B cell (primary cell): ENCODE results near the gene CEACAM20. TPM values are rescaled to one million over a fixed set of nuclear protein-coding genes. Genes with fewer than 3 reads are reported as not detected.

Experiments used
- ATAC-seq: fragments of 200-7000 bp; cut with Tn5 transposase; one replicate; pipeline ENCODE4 v1.10.0; 2021; ENCODE audit warnings: low read depth, mild to moderate bottlenecking, moderate number of reproducible peaks, moderate library complexity
- CTCF ChIA-PET: fragments of 350-600 bp; sonication (Branson Sonifier 250); formaldehyde crosslinking; loops from one replicate; lab custom pipeline; 2021; ENCODE audit warnings: antibody characterized with exemption, inconsistent platforms; lab: Charles Lee
- POLR2A ChIA-PET: fragments of 350-600 bp; sonication (Branson Sonifier 250); formaldehyde crosslinking; loops from one replicate; lab custom pipeline; 2021; ENCODE audit warnings: antibody characterized with exemption; lab: Charles Lee
- DNase-seq: peaks from one replicate; pipeline ENCODE4 v3.0.0; 2013
- H2AFZ ChIP-seq: 2 replicates; pipeline ENCODE4 v1.6.1; 2012; ENCODE audit warnings: mild to moderate bottlenecking, low read depth, low read length; ENCODE audit not compliant: insufficient read depth, poor library complexity, severe bottlenecking
- H3K27ac ChIP-seq, 2 donors: 1 replicate in 1 of 2; 2 replicates in 1 of 2; pipeline ENCODE4 v1.5.1; 2012 to 2013; ENCODE audit warnings: low read length in 2 of 2, mild to moderate bottlenecking in 2 of 2, moderate library complexity in 1 of 2
- H3K27me3 ChIP-seq, 4 experiments: fragments of 200-600 bp in 1 of 4; sonication (generic) in 1 of 4; replicated peaks in 1 of 4; 1 replicate in 2 of 4; 2 replicates in 2 of 4; pipeline versions ENCODE4 v1.6.1 to v1.7.0; 2013 to 2016; ENCODE audit warnings: low read length in 3 of 4, mild to moderate bottlenecking in 2 of 4, mixed read lengths in 1 of 4, moderate library complexity in 1 of 4; ENCODE audit not compliant: insufficient read depth in 4 of 4, control insufficient read depth in 3 of 4; ENCODE audit errors: control extremely low read depth in 1 of 4
- H3K36me3 ChIP-seq, 2 experiments: replicated peaks in 1 of 2; 1 replicate in 1 of 2; 2 replicates in 1 of 2; pipeline versions ENCODE4 v1.6.1 to v1.7.1; 2013; ENCODE audit warnings: low read length in 1 of 2; ENCODE audit not compliant: insufficient read depth in 2 of 2, control insufficient read depth in 1 of 2; ENCODE audit errors: control extremely low read depth in 1 of 2, extremely low read depth in 1 of 2
- H3K4me1 ChIP-seq, 2 donors: fragments of 200-600 bp in 1 of 2; sonication (generic) in 1 of 2; 1 replicate in 1 of 2; 2 replicates in 1 of 2; pipeline versions ENCODE4 v1.5.1 to v1.6.1; 2013 to 2017; ENCODE audit warnings: low read length in 2 of 2; ENCODE audit not compliant: control insufficient read depth in 2 of 2, insufficient read depth in 2 of 2
- H3K4me2 ChIP-seq: replicated peaks from 2 replicates; pipeline ENCODE3; 2012; ENCODE audit warnings: mild to moderate bottlenecking, low read depth, low read length; ENCODE audit not compliant: poor library complexity, severe bottlenecking
- H3K4me3 ChIP-seq, 5 experiments: fragments of 200-600 bp in 1 of 5; sonication (generic) in 1 of 5; 1 replicate in 3 of 5; 2 replicates in 2 of 5; pipeline versions ENCODE4 v1.5.1 to v1.7.0; 2011 to 2016; ENCODE audit warnings: low read length in 4 of 5, mild to moderate bottlenecking in 4 of 5, low read depth in 2 of 5, control low read depth in 1 of 5, moderate library complexity in 1 of 5; ENCODE audit not compliant: insufficient read depth in 1 of 5; ENCODE audit errors: control extremely low read depth in 1 of 5, extremely low read depth in 1 of 5
- H3K79me2 ChIP-seq: fragments of 200-600 bp; sonication (generic); one replicate; pipeline ENCODE4 v1.6.0; 2016; ENCODE audit warnings: low read length; ENCODE audit not compliant: control insufficient read depth, insufficient read depth
- H3K9ac ChIP-seq: fragments of 200-600 bp; sonication (generic); 2 replicates; pipeline ENCODE4 v1.6.1; 2017; ENCODE audit warnings: mild to moderate bottlenecking, low read length, moderate library complexity
- H3K9me3 ChIP-seq, 3 donors: one replicate each; pipeline versions ENCODE4 v1.6.1 to v1.7.1; 2013; ENCODE audit warnings: low read length in 2 of 3; ENCODE audit not compliant: control insufficient read depth in 2 of 3, insufficient read depth in 1 of 3; ENCODE audit errors: control extremely low read depth in 1 of 3
- H4K20me1 ChIP-seq: 2 replicates; pipeline ENCODE4 v1.6.0; 2012; ENCODE audit warnings: mild to moderate bottlenecking, low read length; ENCODE audit not compliant: insufficient read depth, control insufficient read depth, poor library complexity, severe bottlenecking
- H3K27ac Mint-ChIP-seq: one replicate; pipeline ENCODE4 v1.8.0; 2021; ENCODE audit warnings: mixed read lengths
- H3K27me3 Mint-ChIP-seq: one replicate; pipeline ENCODE4 v1.8.0; 2021; ENCODE audit warnings: mixed read lengths
- H3K4me1 Mint-ChIP-seq: one replicate; pipeline ENCODE4 v1.8.0; 2021; ENCODE audit warnings: mixed read lengths
- H3K4me3 Mint-ChIP-seq: one replicate; pipeline ENCODE4 v1.8.0; 2021; ENCODE audit warnings: mixed read lengths
- H3K9me3 Mint-ChIP-seq: one replicate; pipeline ENCODE4 v1.8.0; 2022; ENCODE audit warnings: mixed read lengths; ENCODE audit not compliant: insufficient read depth
- EZH2 ChIP-seq: IDR thresholded peaks from 2 replicates; pipeline ENCODE4 v1.6.1; 2012; ENCODE audit warnings: borderline replicate concordance, low read depth, mild to moderate bottlenecking, moderate library complexity, low read length; ENCODE audit not compliant: insufficient read depth, poor library complexity, severe bottlenecking
- WGBS: methylation state at CpG from one replicate; pipeline ENCODE4 v1.1.5; 2013; ENCODE audit warnings: missing lambda C conversion rate; ENCODE audit not compliant: insufficient coverage; 5-methylcytosine and 5-hydroxymethylcytosine counted together
- intact Hi-C: fragments of 100-400 bp; cut with micrococcal nuclease; formaldehyde crosslinking; loops from one replicate; pipeline ENCODE4 v1.10.0; 2022
- polyA plus RNA-seq: library from polyadenylated mRNA; depleted of rRNA; stranded (reverse); fragments of >200 nt; gene quantifications from 2 replicates; pipeline ENCODE4 v1.2.3, GENCODE V29; 2012
- total RNA-seq, 2 donors: library from RNA; stranded (reverse); fragments of 120-200 nt in 1 of 2; gene quantifications; 1 replicate in 1 of 2; 2 replicates in 1 of 2; pipeline versions ENCODE4 v1.2.3 to v1.2.4, GENCODE V29; 2013 to 2022
- TF ChIP-seq, protein P1 (sequence below): fragments of 200-600 bp; IDR thresholded peaks from one replicate; pipeline ENCODE4 v1.8.0; 2022; ENCODE audit warnings: antibody characterized with exemption, mild to moderate bottlenecking

The CEACAM20 gene
- total and polyA plus RNA-seq, 2 donors (not counting 1 experiment from before 2014, with no cell fraction given) = not detected

DNA sequence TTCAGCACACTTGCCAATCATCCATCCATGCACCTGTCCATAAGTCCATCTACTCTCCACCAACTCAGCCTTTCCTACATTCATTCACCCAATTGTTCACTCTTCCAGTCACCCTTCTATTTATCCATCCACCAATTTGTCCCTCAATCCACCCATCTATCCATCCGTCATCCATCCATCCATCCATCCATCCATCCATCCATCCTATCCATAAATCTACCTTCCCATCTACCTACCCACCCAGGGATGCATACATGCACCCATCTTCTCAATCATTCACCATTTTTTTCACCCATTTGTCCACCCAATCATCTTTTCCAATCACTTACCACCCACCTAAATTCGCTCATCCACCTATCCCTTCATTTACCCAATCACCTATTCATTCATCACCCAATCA, 14.6 kb upstream of the CEACAM20 start:
- DNase-seq (no peak), ATAC-seq (no peak)
- H3K4me3 Mint-ChIP-seq = no peak overlapping the region
- H3K27ac Mint-ChIP-seq = no peak overlapping the region
- H3K4me1 ChIP-seq = no peaks in the 10 kb centered on the region
- intact Hi-C loops = no loop called here
- H3K9ac ChIP-seq = no peak overlapping the region
- TF ChIP-seq, protein P1, sequence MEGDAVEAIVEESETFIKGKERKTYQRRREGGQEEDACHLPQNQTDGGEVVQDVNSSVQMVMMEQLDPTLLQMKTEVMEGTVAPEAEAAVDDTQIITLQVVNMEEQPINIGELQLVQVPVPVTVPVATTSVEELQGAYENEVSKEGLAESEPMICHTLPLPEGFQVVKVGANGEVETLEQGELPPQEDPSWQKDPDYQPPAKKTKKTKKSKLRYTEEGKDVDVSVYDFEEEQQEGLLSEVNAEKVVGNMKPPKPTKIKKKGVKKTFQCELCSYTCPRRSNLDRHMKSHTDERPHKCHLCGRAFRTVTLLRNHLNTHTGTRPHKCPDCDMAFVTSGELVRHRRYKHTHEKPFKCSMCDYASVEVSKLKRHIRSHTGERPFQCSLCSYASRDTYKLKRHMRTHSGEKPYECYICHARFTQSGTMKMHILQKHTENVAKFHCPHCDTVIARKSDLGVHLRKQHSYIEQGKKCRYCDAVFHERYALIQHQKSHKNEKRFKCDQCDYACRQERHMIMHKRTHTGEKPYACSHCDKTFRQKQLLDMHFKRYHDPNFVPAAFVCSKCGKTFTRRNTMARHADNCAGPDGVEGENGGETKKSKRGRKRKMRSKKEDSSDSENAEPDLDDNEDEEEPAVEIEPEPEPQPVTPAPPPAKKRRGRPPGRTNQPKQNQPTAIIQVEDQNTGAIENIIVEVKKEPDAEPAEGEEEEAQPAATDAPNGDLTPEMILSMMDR = no peak
- TF ChIP-seq EZH2 = no peak
- ChIA-PET POLR2A (no interaction called here), CTCF (no interaction called here)
- H3K36me3 ChIP-seq = no peaks in the 10 kb centered on the region
- WGBS = 65% methylated on average over 2 of the region's 2 CpGs
- H3K27me3 ChIP-seq = peaks cover 0 to 4% (median 0%) of the 10 kb centered on the region in 4 experiments
- H4K20me1 ChIP-seq = no peaks in the 10 kb centered on the region
- no peaks in the 10 kb centered on the region for H3K9me3 Mint-ChIP-seq
- no peaks in the 10 kb centered on the region for H3K4me1 Mint-ChIP-seq
- H3K27me3 Mint-ChIP-seq = peaks cover 29% of the 10 kb centered on the region
- H3K9me3 ChIP-seq = peaks cover 0 to 22% (median 0%) of the 10 kb centered on the region in 3 donors
- no peak overlapping the region for H3K4me3 ChIP-seq
- no peaks in the 10 kb centered on the region for H3K79me2 ChIP-seq
- H3K27ac ChIP-seq = no peak overlapping the region
- H3K4me2 ChIP-seq = no peak overlapping the region
- H2AFZ ChIP-seq = no peak overlapping the region

DNA sequence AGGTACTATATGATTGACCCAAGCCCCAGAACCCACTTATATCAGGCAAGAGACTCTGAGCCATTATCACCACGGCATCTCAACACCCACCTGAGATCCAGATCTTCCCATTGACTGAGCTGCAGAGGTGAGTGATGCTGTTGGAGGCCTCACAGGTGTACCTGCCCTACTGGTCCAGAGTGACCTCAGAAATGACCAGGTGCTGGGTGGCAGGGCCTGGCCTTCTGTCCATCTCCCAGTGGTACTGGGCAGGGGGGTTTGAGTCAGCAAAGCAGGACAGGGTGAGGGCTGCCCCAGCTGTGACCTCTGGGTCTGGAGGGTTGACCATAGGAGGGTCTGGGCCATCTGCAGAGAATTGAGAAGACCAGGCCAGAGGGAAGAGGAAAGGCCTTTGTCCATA, 13.2 kb upstream of the CEACAM20 start:
- Histone ChIP-seq H3K27me3 (peaks cover 0 to 4% (median 0%) of the 10 kb centered on the region in 4 experiments), H3K9ac (no peak overlapping the region), H3K4me3 (no peak overlapping the region), H3K4me2 (no peak overlapping the region), H3K4me1 (no peaks in the 10 kb centered on the region), H2AFZ (no peak overlapping the region), H4K20me1 (no peaks in the 10 kb centered on the region), H3K27ac (no peak overlapping the region), H3K79me2 (no peaks in the 10 kb centered on the region), H3K9me3 (peaks cover 0 to 19% (median 0%) of the 10 kb centered on the region in 3 donors), H3K36me3 (no peaks in the 10 kb centered on the region)
- H3K9me3 Mint-ChIP-seq = no peaks in the 10 kb centered on the region
- DNase-seq (no peak), ATAC-seq (no peak)
- WGBS = no CpG with 5 or more reads among the region's 1 CpG
- TF ChIP-seq, protein P1 = no peak
- no peak for TF ChIP-seq EZH2
- CTCF ChIA-PET = no interaction called here
- no peaks in the 10 kb centered on the region for H3K4me1 Mint-ChIP-seq
- H3K4me3 Mint-ChIP-seq = no peak overlapping the region
- peaks cover 36% of the 10 kb centered on the region for H3K27me3 Mint-ChIP-seq
- POLR2A ChIA-PET = no interaction called here
- intact Hi-C loops = no loop called here
- no peak overlapping the region for H3K27ac Mint-ChIP-seq
